Left ventricle myocardium inferior (tissue), 1 donor: ENCODE measurements around the gene ADCY9. TPM values are rescaled to one million over a fixed set of nuclear protein-coding genes. Genes with fewer than 3 reads are reported as not detected.

Experiments
- DNase-seq: peaks from one replicate; pipeline ENCODE4 v3.0.0-alpha.2; 2020
- H3K27ac ChIP-seq: fragments of 200-600 bp; replicated peaks from 2 replicates; pipeline ENCODE4 v1.8.0; 2021
- H3K27me3 ChIP-seq: fragments of 200-600 bp; 2 replicates; pipeline ENCODE4 v1.8.0; 2021; ENCODE audit warnings: low read depth
- H3K36me3 ChIP-seq: fragments of 200-600 bp; 2 replicates; pipeline ENCODE4 v1.8.0; 2021
- H3K4me1 ChIP-seq: fragments of 200-600 bp; 2 replicates; pipeline ENCODE4 v1.8.0; 2021
- H3K4me3 ChIP-seq: fragments of 200-600 bp; 2 replicates; pipeline ENCODE4 v1.8.0; 2021; ENCODE audit warnings: mild to moderate bottlenecking, moderate library complexity
- H3K9me3 ChIP-seq: fragments of 200-600 bp; replicated peaks from 2 replicates; pipeline ENCODE4 v1.8.0; 2021
- CTCF ChIP-seq: fragments of 200-600 bp; IDR thresholded peaks from 2 replicates; pipeline ENCODE4 v1.8.0; 2021; ENCODE audit warnings: antibody characterized with exemption, mild to moderate bottlenecking, borderline replicate concordance
- intact Hi-C: fragments of 100-400 bp; cut with micrococcal nuclease; formaldehyde crosslinking; loops from one replicate; pipeline ENCODE4 v1.11.0; 2022
- total RNA-seq: library from RNA; stranded (reverse); fragmentation: NEBNext Ultra II Directional; extraction: Animal tissue kit (Norgen Biotek cat#: 25700); gene quantifications from one replicate; pipeline ENCODE4 v1.2.1, GENCODE V29; 2021
- donor health status: DM: no; HTN: yes; CAD: no; lungs with severe emphysema.

ADCY9 gene
- total RNA-seq, 1 donor from 2014 or later = 44.3 TPM

GRCh38 chr16:3924763-3925162, 191.5 kb downstream of the ADCY9 start:
- Histone ChIP-seq H3K27ac (no peak overlapping the region), H3K4me3 (no peak overlapping the region), H3K36me3 (no peaks in the 10 kb centered on the region), H3K4me1 (no peaks in the 10 kb centered on the region), H3K27me3 (no peaks in the 10 kb centered on the region), H3K9me3 (peaks cover 3% of the 10 kb centered on the region)
- DNase-seq = no peak
- TF ChIP-seq CTCF = no peak
- intact Hi-C loops = no loop called here

- no peak overlapping the region for H3K27ac ChIP-seq
- H3K4me1 ChIP-seq = no peaks in the 10 kb centered on the region
- intact Hi-C loops = no loop called here
Measured at GRCh38 chr16:3922241-3922640, 194.0 kb downstream of the ADCY9 start.

GRCh38 chr16:3920206-3920605, 196.0 kb downstream of the ADCY9 start:
- H3K4me1 ChIP-seq = no peaks in the 10 kb centered on the region
- no peak for DNase-seq
- TF ChIP-seq CTCF = no peak
- intact Hi-C loops = no loop called here
- H3K4me3 ChIP-seq = no peak overlapping the region
- peaks cover 27% of the 10 kb centered on the region for H3K9me3 ChIP-seq
- H3K27ac ChIP-seq = no peak overlapping the region
- H3K36me3 ChIP-seq = no peaks in the 10 kb centered on the region
- no peaks in the 10 kb centered on the region for H3K27me3 ChIP-seq

More at GRCh38 chr16:3922241-3922640, 194.0 kb downstream of the ADCY9 start:
- Histone ChIP-seq H3K36me3 (no peaks in the 10 kb centered on the region), H3K27me3 (no peaks in the 10 kb centered on the region), H3K9me3 (peaks cover 22% of the 10 kb centered on the region), H3K4me3 (no peak overlapping the region)
- TF ChIP-seq CTCF = no peak
- DNase-seq = no peak

- intact Hi-C loops = no loop called here
- no peak for TF ChIP-seq CTCF
Measured at GRCh38 chr16:3919413-3919812, 196.8 kb downstream of the ADCY9 start.

GRCh38 chr16:3915426-3916260, 200.6 kb downstream of the ADCY9 start:
- H3K9me3 ChIP-seq = peaks cover 27% of the 10 kb centered on the region
- no peaks in the 10 kb centered on the region for H3K27me3 ChIP-seq
- H3K4me1 ChIP-seq = no peaks in the 10 kb centered on the region
- DNase-seq = no peak
- no peak overlapping the region for H3K4me3 ChIP-seq
- no peak for TF ChIP-seq CTCF
- no peak overlapping the region for H3K27ac ChIP-seq
- intact Hi-C loops = no loop called here
- H3K36me3 ChIP-seq = no peaks in the 10 kb centered on the region

More at GRCh38 chr16:3919413-3919812, 196.8 kb downstream of the ADCY9 start:
- H3K27me3 ChIP-seq = no peaks in the 10 kb centered on the region
- no peak overlapping the region for H3K4me3 ChIP-seq
- H3K9me3 ChIP-seq = peaks cover 27% of the 10 kb centered on the region
- no peak for DNase-seq
- no peak overlapping the region for H3K27ac ChIP-seq
- no peaks in the 10 kb centered on the region for H3K36me3 ChIP-seq
- no peaks in the 10 kb centered on the region for H3K4me1 ChIP-seq
